Mucosa of stomach (tissue), 1 donor: ENCODE results near the gene PTAR1.

Experiments
- H3K27me3 ChIP-seq: one replicate; pipeline ENCODE4 v1.7.0; 2013; ENCODE audit warnings: mild to moderate bottlenecking, low read length; ENCODE audit not compliant: control insufficient read depth, insufficient read depth
- H3K36me3 ChIP-seq: one replicate; pipeline ENCODE4 v1.7.0; 2013; ENCODE audit warnings: low read length; ENCODE audit not compliant: control insufficient read depth, insufficient read depth
- H3K4me1 ChIP-seq: one replicate; pipeline ENCODE4 v1.7.0; 2013; ENCODE audit warnings: mild to moderate bottlenecking, low read length; ENCODE audit not compliant: control insufficient read depth, insufficient read depth
- H3K4me3 ChIP-seq: one replicate; pipeline ENCODE4 v1.7.0; 2013; ENCODE audit warnings: low read length
- H3K9ac ChIP-seq: one replicate; pipeline ENCODE4 v1.7.0; 2013; ENCODE audit warnings: mild to moderate bottlenecking, low read length, moderate library complexity
- H3K9me3 ChIP-seq: one replicate; pipeline ENCODE4 v1.7.0; 2013; ENCODE audit warnings: mild to moderate bottlenecking, low read length, moderate library complexity; ENCODE audit not compliant: control insufficient read depth
- donor health status: Pancreatic carcinoma.

PTAR1 gene

DNA sequence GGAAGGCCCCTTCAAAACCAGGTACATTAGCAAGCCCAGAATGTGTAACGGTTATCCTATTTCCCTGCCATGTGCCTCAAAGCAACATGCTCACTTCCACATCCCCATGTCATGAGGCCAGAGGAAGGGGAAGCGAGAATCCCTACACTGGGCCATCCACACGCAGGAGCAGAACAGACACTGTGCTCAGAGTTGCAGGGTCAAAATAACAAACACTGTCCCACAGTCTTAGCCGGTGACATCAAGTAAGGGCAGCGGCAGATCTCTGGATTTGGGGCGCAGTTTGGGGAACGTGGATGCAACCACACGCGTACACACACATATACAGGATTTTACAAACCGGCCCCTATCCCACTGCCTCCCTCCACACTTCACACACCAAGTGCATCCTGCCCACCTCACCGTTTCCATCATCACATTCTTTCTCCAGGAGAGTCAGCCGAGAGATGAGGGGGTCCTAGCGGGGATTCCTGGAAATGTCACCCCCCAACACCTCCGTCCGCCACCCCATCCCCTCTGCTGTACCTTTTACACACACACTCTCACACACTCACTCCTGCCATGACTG, 88.4 kb downstream of the PTAR1 start:
- H3K27me3 ChIP-seq = peaks cover 26% of the 10 kb centered on the region
- H3K4me1 ChIP-seq = peaks cover 7% of the 10 kb centered on the region
- no peak overlapping the region for H3K4me3 ChIP-seq
- H3K9ac ChIP-seq = peak overlapping the region; percentile 39
- H3K36me3 ChIP-seq = no peaks in the 10 kb centered on the region
- H3K9me3 ChIP-seq = no peaks in the 10 kb centered on the region

DNA sequence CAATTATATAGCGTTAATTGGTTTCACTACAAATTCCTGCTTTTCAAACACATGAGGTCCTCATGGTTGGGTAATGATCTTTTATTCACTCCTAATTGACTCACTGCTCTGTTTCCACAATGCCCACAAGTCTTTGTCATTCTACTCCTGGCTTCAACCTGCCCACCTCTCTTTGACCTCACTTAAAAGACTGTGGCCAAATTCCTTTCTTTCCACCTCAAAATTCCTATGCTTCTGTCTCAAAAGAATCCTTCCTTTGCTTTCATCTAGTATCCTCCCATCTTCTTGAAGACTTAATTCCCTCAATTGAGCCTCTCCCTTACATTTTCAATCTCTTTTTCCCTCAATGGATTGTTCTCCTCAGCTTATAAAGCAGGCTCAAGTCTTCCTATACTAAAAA, 92.5 kb downstream of the PTAR1 start:
- H3K36me3 ChIP-seq = no peaks in the 10 kb centered on the region

DNA sequence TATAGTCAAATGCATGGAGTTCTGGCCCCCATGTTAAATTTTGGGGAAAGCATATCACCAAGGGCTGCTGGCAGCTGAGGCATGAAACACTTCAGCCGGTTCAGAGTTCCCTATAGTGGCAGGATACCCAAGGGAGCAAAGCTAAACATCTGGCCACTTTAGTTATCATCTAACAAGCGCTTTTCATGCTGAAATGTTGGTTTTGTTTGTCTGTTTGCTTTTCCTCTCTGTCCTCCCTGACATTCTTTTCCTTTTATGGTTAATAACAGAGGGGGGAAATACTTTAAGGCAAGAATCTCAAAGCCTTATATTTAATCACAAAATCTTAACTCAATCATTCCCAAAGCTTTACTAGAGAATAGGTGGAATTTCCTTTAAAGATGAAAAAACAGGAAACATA, 99.5 kb downstream of the PTAR1 start:
- Histone ChIP-seq H3K27me3 (no peaks in the 10 kb centered on the region), H3K9me3 (no peaks in the 10 kb centered on the region), H3K4me1 (no peaks in the 10 kb centered on the region), H3K36me3 (no peaks in the 10 kb centered on the region), H3K9ac (no peak overlapping the region), H3K4me3 (no peak overlapping the region)

More for the DNA sequence above, 92.5 kb downstream of the PTAR1 start:
- Histone ChIP-seq H3K27me3 (peaks cover 26% of the 10 kb centered on the region), H3K9ac (no peak overlapping the region), H3K9me3 (no peaks in the 10 kb centered on the region), H3K4me1 (no peaks in the 10 kb centered on the region), H3K4me3 (no peak overlapping the region)
